Endothelial cell of hepatic sinusoid (primary cell): ENCODE data around the gene CAMK2G.

Source experiments
- in situ Hi-C: cut with HindIII; loops from 2 replicates; pipeline ENCODE4 v1.10.0; 2017; ENCODE audit warnings: low sequenced_read_pairs

CAMK2G gene

DNA sequence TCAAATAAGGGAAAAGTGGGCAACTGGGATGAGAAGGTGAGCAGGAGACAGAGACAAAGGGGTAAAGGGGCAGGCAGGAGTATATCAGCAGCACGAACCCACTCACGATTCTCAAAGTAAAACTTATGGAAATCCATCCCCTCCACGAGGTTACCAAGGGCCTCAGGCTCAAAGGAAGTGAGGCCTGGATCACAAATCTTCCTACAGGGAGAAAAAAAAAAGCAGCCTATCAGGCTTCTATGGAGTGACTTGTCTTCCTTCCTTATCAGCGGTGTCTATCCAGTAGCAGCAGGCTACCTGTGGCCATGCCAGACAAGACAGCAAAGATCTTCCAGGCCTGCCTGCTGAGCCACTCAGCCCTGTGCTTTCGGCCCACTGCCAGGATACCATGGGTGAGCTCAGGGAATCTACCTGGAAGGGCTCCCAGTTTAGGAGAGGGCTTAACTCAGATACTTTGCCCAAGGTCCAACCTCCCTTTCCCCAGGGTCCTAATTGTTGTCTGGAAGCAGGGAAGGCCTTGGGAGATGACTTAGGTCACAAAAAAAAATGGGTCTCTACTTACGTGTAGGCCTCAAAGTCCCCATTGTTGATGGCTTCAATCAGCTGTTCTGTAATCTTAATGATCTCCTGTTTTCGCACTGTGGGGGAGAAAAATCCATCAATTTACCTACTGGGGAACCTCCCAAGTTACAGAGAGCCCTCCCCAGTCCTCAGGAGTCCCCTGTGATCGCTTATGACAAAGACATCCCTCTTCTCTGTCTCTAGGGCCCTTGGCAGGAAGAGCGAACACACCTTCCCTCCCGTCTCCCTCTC is 57.2 kb downstream of the CAMK2G start:
- in situ Hi-C loops, result no loop called here

DNA sequence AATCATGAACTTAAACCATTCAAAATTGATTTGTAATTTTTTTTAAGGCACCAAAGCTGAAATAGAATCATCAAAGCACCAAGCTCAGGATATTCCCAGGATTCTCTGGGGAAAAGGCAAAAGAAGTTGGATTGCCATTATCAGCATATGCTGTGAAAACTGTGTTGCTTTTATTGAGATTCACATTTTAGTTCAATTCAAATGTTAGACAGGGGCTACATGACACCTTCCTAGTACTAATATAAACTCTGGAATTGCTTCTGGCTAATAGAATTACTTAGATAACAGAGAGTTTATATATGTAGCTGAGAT is 58.7 kb downstream of the CAMK2G start:
- in situ Hi-C loops, result no loop called here

DNA sequence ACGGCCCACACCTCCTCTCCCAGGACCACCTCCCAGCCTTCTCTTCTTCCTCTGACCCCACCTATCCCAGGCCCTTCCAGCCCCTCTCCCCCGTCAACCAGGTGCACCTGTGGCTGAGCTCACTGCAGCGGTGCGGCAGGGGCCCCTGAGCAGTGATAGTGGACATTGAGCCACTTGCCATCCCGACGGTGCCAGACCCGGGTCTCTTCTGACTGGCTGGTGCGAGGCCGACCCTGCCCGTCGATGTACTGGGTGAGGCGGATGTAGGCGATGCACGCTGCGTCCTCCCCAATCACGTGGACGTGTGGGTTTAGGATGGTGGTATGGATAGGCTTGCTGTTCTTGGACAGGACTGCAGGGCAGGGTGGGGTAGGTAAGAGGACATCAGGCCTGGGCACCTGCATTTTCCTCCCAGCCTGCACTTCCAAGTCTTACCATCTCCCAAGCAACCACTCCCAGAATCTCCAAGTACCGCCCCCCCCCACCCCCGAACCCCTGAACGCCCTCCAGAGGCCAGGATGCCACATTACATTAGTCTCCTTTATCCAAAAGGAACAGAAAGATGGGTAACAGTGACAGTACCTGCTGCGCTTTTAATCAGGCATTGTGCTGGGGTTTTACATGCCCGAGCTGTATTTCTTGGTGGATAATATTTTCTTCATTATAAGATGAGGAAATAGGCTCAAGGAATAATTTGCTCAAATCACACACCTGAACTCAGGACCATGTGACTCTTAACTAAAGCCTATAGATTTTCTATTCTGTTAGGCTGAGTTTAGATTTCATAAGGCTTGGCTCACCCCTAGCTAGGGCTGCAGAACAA is 59.2 kb downstream of the CAMK2G start:
- in situ Hi-C loops, result loop anchor here (5.0 kb wide), 1 partner anchor 32 kb away; no protein-coding TSS in a partner anchor

DNA sequence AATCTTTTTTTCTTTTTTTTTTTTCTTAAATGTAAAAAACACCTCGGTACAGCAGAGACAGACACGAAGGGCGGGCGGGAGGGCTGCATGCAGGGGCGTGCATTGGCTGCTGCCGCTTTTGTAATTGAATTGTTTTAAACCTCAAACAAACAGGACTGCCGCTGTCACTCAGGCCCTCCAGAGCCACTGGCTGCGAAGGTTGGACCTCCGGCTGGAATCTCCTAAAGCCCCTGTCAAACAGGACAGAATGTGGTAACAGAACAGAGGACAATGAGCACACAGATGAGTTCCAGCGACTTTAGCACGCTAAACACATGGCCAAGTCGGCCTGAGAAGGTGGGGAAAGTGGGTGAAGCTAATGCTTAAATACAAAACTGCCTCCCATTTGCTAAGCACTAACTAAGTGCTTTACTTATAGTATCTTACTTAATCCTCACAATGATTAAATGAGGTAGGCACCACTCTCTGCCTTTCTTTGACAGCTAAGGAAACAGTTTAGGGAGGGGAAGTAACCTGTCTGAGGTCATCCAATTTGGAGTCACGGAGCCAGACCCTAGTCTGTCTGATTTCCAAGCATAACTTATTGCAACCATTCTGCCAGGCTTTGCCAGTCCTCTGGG is 60.0 kb downstream of the CAMK2G start:
- in situ Hi-C loops, result loop anchor here (5.0 kb wide), 1 partner anchor 33 kb away; no protein-coding TSS in a partner anchor

DNA sequence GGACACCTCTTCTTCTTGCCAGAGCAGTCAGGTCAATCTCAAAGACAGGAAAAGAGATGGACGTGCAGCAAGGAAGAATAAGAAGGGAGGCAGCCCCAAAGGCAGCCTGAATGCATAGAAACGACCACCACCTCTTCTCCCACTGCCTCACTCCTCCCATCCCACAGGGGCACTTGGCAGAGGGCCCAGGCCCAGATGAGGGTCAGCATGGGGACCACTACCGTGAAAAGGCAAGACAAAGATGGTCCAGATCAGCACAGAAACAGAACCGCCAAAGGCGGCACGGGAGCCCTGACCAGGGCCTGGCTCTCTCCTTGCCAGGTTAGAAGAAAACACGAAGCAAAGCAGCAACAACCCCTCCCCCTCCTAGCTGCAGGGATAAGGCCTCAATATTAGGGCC is 61.0 kb downstream of the CAMK2G start:
- in situ Hi-C loops, result loop anchor here (5.0 kb wide), 1 partner anchor 34 kb away; no protein-coding TSS in a partner anchor

DNA sequence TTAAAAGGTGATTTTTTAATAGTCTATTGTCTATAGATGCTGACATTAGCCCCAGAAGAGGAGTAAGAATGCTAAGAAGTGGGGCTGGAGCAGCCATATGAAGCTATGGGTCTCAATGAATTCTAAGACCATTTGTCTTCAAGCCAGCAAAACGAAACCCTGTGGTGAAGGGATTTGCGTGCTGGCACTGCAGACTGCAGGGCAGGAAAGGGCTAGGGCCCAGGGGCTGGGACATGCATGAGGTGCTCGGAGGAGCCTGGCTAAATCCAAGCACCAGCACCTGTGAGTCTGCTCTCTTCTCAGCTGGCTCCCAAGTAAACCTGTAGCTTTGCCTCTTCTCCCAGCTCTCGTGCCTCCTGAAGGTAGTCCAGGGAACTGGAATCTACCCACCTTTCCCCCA is 61.7 kb downstream of the CAMK2G start:
- in situ Hi-C loops, result loop anchor here (5.0 kb wide), 1 partner anchor 35 kb away; no protein-coding TSS in a partner anchor

DNA sequence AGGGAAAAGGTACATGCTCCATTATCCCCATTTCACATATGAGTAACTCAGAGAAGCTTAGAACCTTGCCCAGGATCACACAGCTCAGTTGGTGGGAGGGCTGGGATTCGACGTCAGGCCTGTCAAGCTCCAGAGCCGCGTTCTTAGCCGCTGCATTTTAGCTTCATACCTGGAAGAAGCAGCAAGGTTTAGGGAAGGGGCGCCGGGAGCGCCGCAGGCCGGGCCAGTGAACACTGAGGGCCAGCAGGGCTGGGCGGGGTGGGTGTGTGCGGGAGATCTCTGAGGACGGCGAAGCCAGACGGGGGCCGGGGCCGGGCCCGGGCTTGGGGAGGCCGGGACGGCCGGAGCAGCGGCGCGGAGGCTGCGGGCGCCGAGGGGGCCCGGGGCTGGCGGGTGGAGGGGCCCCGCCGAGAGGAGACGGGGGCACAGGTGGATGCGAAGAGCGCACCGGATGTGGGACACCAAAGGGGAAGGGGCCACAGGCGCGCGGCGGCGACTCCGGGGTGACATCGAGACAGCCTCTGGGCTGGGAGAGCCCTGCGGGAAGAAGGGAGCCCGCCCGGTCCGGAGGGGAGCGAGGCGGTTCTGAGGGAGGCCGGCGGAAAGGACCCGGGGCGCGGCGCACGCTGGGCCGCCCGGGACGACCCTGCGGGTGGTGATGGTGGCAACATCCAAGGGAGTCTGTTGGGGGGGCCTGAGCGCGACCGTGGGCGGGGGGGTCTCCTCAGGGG is 63.5 kb downstream of the CAMK2G start:
- in situ Hi-C loops, result loop anchor here (5.0 kb wide), 1 partner anchor 36 kb away; no protein-coding TSS in a partner anchor

DNA sequence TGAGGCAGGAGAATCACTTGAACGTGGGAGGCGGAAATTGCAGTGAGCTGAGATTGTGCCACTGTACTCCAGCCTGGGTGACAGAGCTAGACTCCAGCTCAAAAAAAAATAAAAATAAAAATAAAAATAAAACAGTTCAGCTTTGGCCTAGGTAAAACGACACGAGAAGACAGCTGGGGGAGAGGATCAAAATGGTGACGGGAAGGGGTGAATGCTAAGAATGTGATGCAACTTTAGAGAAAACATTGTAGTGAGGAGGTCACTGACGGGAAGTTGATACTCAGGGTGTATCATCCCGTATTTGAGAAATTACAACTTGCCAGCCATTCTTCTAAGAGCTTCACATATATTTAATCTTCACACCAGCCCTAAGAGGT is 64.0 kb downstream of the CAMK2G start:
- in situ Hi-C loops, result loop anchor here (5.0 kb wide), 1 partner anchor 37 kb away; no protein-coding TSS in a partner anchor

DNA sequence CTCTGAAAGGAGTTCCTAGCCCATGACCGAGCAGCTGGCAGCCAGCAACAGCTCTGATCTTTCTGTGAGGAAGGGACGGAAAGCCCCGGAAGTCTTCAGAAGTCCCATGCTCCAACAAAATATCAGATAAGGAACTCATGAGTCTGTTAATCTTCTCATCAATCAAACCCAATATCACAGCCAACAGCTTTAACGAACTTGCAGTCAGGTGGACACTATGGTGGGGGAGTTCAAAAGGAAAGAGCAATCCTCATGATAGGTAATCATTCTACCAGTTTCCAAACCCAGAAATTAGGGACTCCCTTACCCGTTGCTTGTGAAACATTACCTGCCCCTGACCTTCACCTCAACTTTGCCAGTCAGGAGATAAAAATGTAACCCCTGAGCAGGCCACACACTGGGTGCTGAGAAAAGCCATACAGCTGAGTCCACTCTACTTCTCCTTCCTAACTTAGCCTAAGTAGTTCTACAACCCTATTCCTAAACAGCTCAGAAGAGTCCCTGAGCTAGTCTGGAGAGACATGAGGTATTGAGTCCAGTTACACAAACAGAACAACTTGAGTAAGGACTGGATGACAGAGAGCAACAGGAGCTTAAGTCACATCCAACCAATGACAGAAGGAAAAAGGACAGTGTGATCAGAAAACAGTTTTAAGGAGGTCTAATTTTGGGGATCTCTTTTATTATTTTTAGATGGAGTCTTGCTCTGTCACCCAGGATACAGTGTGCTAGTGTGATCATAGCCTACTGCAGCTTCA is 65.1 kb downstream of the CAMK2G start:
- in situ Hi-C loops, result no loop called here

DNA sequence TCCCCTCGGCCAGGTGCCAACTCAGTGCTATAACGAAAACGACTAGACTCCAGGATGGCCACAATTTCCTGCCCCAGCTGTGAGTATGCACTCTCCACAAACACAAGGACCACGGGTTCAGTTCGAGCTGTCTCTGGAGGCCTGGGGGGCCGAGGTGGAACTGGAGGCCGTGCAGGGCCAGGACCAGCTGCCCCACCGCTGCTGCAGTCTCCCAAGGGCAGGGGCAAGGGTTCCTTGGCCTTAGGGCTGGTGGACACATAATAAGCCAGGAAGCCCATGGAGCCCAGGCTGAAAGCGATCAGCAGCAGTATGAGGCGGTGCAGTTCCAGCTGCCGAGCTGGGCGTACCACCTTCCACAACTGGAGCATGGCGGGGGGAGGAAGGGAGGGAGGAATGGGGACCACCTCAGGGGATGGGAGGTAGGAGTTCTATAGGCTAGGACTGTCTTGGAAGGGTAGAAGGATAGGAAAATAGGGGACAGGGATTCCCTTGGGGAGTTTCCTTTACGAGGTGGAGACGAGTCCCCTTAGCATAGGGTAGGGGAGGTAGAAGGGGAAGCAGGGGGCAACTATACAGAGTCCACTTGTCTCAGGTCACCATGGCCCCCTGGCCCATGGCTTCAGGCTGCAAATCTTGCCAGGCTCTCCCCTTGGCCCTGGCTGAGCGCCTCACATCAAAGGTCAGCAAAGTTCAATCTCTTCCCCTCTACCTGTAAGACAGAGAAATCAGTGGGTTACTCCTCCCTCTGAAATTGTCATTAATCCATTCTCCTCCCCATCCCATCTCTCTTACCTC is 66.1 kb downstream of the CAMK2G start:
- in situ Hi-C loops, result no loop called here

DNA sequence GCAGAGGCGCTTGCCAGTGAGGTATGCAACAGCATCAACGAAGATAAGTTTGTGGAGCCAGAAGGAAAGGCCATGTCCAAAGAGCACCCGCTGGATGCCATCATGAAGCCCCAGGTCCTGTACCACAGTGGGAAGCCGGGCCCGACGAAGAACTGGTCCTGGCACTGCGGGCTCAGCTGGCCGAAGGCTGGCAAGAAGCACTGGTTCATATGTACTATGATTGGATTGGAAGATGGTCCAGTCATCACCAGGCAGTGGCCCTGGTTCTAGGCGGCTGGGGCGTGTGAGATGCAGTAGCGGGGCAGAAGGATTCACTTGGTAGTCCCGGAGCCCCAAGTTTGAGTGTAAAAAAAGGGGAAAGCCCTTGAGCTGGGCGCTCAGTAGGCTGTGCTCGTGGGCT is 66.9 kb downstream of the CAMK2G start:
- in situ Hi-C loops, result no loop called here

DNA sequence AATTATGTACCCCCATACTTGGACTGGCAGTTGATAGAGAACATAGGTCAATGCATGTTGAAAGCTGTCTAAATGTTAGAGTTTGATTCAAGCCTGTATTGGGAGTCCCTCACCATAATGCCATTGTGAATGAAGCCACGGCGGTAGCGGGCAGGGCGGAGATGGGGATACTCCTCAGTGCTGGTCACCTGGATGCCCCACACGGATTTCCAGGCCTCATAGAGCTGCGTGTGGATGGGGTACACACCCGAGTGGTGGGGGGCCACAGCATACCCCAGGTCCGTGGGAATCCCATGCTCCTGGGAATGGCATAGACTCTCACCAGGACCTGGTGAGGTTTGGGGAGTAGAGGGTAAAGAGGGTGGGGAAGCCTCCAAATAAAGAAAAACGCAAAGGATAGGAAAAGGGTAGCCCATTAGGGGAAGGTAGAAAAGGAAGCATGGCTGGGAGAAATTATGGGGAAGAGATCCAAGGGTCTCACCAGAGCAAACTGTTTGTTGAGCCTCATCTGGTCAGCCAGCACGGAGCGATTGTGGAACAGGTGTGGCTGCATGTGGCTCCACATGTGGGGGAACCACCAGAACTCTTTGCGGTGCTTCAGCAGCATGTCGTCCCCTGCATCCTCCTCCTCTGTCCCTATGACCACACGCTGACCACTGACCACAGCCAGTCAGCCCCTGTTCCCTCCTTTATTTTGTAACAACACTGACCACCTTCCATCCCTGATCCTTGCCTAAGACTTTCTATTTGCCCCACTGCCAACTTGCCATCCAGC is 68.0 kb downstream of the CAMK2G start:
- in situ Hi-C loops, result no loop called here

DNA sequence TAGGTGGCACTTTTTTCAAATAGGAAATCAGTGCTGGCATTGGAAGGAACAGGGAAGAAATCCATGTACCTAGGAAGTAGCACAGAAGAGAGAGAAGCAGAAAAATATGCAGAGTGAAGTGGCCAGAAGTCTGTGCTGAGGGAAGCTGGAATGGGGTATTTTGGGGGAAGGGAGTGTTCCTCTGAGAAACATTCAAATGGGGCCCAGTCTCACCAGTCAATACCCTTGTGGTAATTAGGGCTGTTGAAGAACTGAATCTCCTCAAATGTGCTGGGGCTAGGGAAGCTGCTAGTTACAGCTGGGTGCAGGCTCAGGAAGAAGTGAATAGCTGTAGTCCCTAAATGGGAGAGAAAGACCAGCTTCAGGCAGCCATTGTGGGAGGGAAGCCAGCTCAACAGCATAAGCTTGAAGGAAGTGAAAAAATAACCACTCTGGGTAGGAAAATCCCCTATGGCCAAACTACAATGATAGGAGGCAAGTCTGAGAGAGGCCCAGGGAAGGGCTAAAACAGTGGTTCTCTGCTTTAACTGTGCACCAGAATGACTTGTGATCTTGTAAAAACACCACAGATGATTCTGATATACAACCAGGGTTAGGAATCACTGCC is 70.6 kb downstream of the CAMK2G start:
- in situ Hi-C loops, result no loop called here

DNA sequence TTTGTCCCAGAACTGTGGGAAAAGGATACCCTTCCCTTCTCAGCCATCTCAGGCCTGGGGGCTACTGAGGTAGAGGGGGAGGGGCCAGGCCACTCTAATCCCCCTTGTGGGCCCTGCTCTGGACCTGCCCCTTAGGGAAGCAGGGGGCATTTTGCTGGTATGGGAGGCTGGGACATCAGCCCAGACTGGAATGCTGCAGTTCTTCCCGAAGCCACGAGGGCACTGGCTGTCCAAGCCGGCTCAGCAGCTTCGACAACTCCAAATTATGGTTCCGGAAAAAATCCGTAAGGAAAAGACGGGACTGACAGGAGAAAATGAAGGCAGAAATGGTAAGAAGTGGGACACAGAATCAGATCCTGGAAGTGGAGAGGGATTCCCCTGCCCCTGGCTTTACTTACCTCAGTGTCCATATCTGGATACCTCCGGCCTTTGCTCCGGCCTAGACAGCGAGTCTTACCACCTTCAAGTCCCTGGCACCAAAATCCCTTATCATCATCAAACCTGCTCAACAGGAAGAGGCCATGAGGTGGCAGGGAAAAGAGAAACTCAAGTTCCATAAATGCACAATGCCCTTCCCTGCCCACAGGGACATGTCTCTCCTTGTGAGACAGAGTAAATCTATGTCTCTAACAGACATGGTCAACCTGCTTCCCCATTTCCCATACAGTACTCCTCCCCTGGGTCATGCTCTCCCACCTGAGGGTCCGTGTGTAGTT is 71.9 kb downstream of the CAMK2G start:
- in situ Hi-C loops, result no loop called here

DNA sequence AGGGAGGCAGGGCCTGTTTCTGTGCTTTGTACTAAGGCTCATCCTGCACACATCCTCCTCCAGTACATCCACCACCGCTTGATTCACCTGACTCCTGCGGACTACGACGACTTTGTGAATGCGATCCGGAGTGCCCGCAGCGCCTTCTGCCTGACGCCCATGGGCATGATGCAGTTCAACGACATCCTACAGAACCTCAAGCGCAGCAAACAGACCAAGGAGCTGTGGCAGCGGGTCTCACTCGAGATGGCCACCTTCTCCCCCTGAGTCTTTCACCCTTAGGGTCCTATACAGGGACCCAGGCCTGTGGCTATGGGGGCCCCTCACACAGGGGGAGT is 73.1 kb downstream of the CAMK2G start:
- in situ Hi-C loops, result no loop called here

DNA sequence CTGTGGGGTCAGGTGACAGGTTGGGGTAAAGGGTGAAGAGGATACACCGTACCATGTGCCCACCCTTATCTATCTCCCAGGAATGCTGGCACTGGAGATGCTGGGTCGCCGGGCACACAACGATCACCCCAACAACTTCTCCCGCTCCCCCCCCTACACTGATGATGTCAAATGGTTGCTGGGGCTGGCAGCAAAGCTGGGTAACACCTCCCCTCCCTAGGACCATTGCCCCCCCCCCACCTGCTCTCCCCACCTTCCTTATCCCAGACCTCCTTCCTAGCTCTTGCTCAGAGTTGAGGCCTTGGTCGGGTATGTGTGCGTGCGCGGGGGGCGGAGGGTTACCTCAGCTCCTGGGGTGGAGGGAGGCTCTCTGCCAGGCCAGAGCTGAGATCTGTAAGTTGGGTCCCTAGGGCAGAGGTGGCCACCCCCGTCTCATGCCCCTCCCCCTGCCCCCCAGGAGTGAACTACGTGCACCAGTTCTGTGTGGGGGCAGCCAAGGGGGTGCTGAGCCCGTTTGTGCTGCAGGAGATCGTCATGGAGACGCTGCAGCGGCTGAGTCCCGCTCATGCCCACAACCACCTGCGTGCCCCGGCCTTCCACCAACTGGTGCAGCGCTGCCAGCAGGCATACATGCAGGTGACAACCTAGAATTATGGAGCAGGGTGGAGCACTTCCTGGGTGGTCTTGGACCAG is 73.6 kb downstream of the CAMK2G start:
- in situ Hi-C loops, result no loop called here

DNA sequence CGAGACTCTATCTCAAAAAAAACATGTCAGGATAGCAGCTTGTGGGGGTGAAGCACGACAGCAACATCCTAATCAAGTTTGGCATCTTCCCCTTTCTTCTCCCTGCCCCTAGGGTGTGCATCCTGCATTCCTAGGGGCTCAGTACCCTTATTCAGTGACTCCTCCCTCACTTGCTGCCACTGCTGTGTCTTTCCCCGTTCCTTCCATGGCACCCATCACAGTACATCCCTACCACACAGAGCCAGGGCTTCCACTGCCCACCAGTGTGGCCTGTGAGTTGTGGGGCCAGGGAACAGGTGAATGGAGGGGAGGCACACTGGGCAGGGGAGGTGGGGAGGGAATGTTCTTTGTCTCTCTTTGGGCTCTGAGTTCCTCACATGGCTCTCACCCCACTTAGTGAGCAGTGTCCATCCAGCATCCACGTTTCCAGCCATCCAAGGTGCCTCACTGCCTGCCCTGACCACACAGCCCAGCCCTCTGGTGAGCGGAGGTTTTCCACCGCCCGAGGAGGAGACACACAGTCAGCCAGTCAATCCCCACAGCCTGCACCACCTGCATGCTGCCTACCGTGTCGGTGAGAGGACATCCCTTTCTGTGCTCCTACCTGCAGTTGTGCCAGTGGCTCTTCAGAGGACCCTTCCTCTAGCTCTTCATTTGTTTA is 74.3 kb downstream of the CAMK2G start:
- in situ Hi-C loops, result no loop called here
